Measurements from ENCODE around the gene NDUFB5.
"Not testable (repeated sequence)": the region's sequence is repeated elsewhere in the genome, so short reads cannot be mapped to it uniquely, and the experiment has no call there.

NDUFB5 gene

GRCh38 chr3:179640469-179640868 lies 35.9 kb downstream of the NDUFB5 start:
- DNase-seq = no peak

- DNase-seq = no peak
Observed at GRCh38 chr3:179642871-179643270, 38.3 kb downstream of the NDUFB5 start.

- DNase-seq = not testable (repeated sequence)
Observed at GRCh38 chr3:179643837-179644236, 39.2 kb downstream of the NDUFB5 start.

GRCh38 chr3:179646177-179646576 lies 41.6 kb downstream of the NDUFB5 start:
- DNase-seq = no peak

GRCh38 chr3:179651687-179652446 lies 47.3 kb downstream of the NDUFB5 start:
- DNase-seq = no peak

GRCh38 chr3:179652447-179653095 lies 48.0 kb downstream of the NDUFB5 start, which contains the start of gene USP13:
USP13 (plus strand) TSS chr3:179653040; CDS start chr3:179653226, 186 bp downstream.
- DNase-seq = peak; percentile 45

- DNase-seq = peak; percentile 43
Observed at GRCh38 chr3:179653096-179653797, 48.7 kb downstream of the NDUFB5 start.

- no peak for DNase-seq
Observed at GRCh38 chr3:179655236-179655635, 50.6 kb downstream of the NDUFB5 start.

- no peak for DNase-seq
Observed at GRCh38 chr3:179658606-179659005, 54.0 kb downstream of the NDUFB5 start.

GRCh38 chr3:179660872-179661271 lies 56.3 kb downstream of the NDUFB5 start:
- DNase-seq = no peak

- no peak for DNase-seq
Observed at GRCh38 chr3:179661777-179662176, 57.2 kb downstream of the NDUFB5 start.

- no peak for DNase-seq
Observed at GRCh38 chr3:179663093-179663492, 58.5 kb downstream of the NDUFB5 start.

GRCh38 chr3:179666030-179666429 lies 61.4 kb downstream of the NDUFB5 start:
- DNase-seq = no peak

- peak; percentile 63 for DNase-seq
Observed at GRCh38 chr3:179666436-179667035, 61.9 kb downstream of the NDUFB5 start.

GRCh38 chr3:179668429-179668828 lies 63.8 kb downstream of the NDUFB5 start:
- no peak for DNase-seq

- DNase-seq = no peak
Observed at GRCh38 chr3:179670311-179670710, 65.7 kb downstream of the NDUFB5 start.

- DNase-seq = no peak
Observed at GRCh38 chr3:179671309-179671708, 66.7 kb downstream of the NDUFB5 start.

GRCh38 chr3:179671747-179672242 lies 67.2 kb downstream of the NDUFB5 start:
- no peak for DNase-seq

GRCh38 chr3:179672918-179673317 lies 68.3 kb downstream of the NDUFB5 start:
- no peak for DNase-seq

- DNase-seq = no peak
Observed at GRCh38 chr3:179673523-179673922, 68.9 kb downstream of the NDUFB5 start.

GRCh38 chr3:179676081-179676480 lies 71.5 kb downstream of the NDUFB5 start:
- no peak for DNase-seq
